ENCODE measurements around the gene TAGLN.

Gene TAGLN

GRCh38 chr11:117187428-117187798, 11.8 kb upstream of the TAGLN start:
- TF ChIP-seq L3MBTL2 (conservative IDR thresholded peaks at IDR 0.05): no peak
- ChIA-PET CTCF (no interaction called here), POLR2A (no interaction called here)
- no peak for DNase-seq (ENCODE audit: extremely low spot score)

- POLR2A ChIA-PET: no interaction called here
- no peak for DNase-seq (ENCODE audit: extremely low spot score)
- CTCF ChIA-PET: no interaction called here
- TF ChIP-seq SUZ12 (IDR thresholded peaks at IDR 0.05): no peak
- TF ChIP-seq ARNT (IDR thresholded peaks at IDR 0.05): no peak
- TF ChIP-seq BHLHE40 (IDR thresholded peaks at IDR 0.05; ENCODE audit: borderline replicate concordance): no peak
Measured at GRCh38 chr11:117187799-117188481, 11.2 kb upstream of the TAGLN start.

GRCh38 chr11:117188620-117189081, 10.5 kb upstream of the TAGLN start:
- no peak for DNase-seq (ENCODE audit: extremely low spot score)

GRCh38 chr11:117189191-117189940, 9.8 kb upstream of the TAGLN start:
- no peak for DNase-seq (ENCODE audit: extremely low spot score)
- POLR2A ChIA-PET: no interaction called here
- TF ChIP-seq FOXA1 (IDR thresholded peaks at IDR 0.05) (no peak), SP1 (IDR thresholded peaks at IDR 0.05) (no peak), ARNT (IDR thresholded peaks at IDR 0.05) (no peak), NFRKB (IDR thresholded peaks at IDR 0.05) (no peak), FOXK2 (IDR thresholded peaks at IDR 0.05) (no peak), FOXM1 (IDR thresholded peaks at IDR 0.05; ENCODE audit: borderline replicate concordance) (no peak), ELF4 (IDR thresholded peaks at IDR 0.05) (no peak), TARDBP (IDR thresholded peaks at IDR 0.05) (no peak), ZNF384 (IDR thresholded peaks at IDR 0.05) (no peak)
- CTCF ChIA-PET: no interaction called here

More at GRCh38 chr11:117188620-117189081, 10.5 kb upstream of the TAGLN start:
- CTCF ChIA-PET: no interaction called here
- no peak for TF ChIP-seq FOXA1 (IDR thresholded peaks at IDR 0.05)
- no peak for TF ChIP-seq HDGF (IDR thresholded peaks at IDR 0.05; ENCODE audit: borderline replicate concordance)
- no peak for TF ChIP-seq ELF4 (IDR thresholded peaks at IDR 0.05)
- TF ChIP-seq NFRKB (IDR thresholded peaks at IDR 0.05): no peak
- TF ChIP-seq BHLHE40 (IDR thresholded peaks at IDR 0.05; ENCODE audit: borderline replicate concordance): no peak
- no peak for TF ChIP-seq TARDBP (IDR thresholded peaks at IDR 0.05)
- no peak for TF ChIP-seq ARNT (IDR thresholded peaks at IDR 0.05)
- no peak for TF ChIP-seq PKNOX1 (IDR thresholded peaks at IDR 0.05)
- no peak for TF ChIP-seq SP1 (IDR thresholded peaks at IDR 0.05)
- no peak for TF ChIP-seq LEF1 (IDR thresholded peaks at IDR 0.05; ENCODE audit: borderline replicate concordance)
- no peak for TF ChIP-seq SUZ12 (IDR thresholded peaks at IDR 0.05)
- TF ChIP-seq ZNF384 (IDR thresholded peaks at IDR 0.05): no peak
- no peak for TF ChIP-seq FOXK2 (IDR thresholded peaks at IDR 0.05)
- TF ChIP-seq FOXM1 (IDR thresholded peaks at IDR 0.05; ENCODE audit: borderline replicate concordance): no peak
- TF ChIP-seq CTBP1 (IDR thresholded peaks at IDR 0.05; ENCODE audit: borderline replicate concordance): no peak
- TF ChIP-seq L3MBTL2 (conservative IDR thresholded peaks at IDR 0.05): no peak
- POLR2A ChIA-PET: no interaction called here

- ChIA-PET CTCF (no interaction called here), POLR2A (no interaction called here)
- DNase-seq (ENCODE audit: extremely low spot score): no peak
- TF ChIP-seq L3MBTL2 (conservative IDR thresholded peaks at IDR 0.05): no peak
Measured at GRCh38 chr11:117189941-117190544, 9.1 kb upstream of the TAGLN start.

GRCh38 chr11:117191680-117192400, 7.3 kb upstream of the TAGLN start:
- DNase-seq (ENCODE audit: extremely low spot score): no peak
- TF ChIP-seq SP1 (IDR thresholded peaks at IDR 0.05): no peak
- TF ChIP-seq FOXA1 (IDR thresholded peaks at IDR 0.05): no peak
- no peak for TF ChIP-seq ZNF384 (IDR thresholded peaks at IDR 0.05)
- TF ChIP-seq CTBP1 (IDR thresholded peaks at IDR 0.05; ENCODE audit: borderline replicate concordance): no peak
- no peak for TF ChIP-seq FOXM1 (IDR thresholded peaks at IDR 0.05; ENCODE audit: borderline replicate concordance)
- no peak for TF ChIP-seq ARNT (IDR thresholded peaks at IDR 0.05)
- no peak for TF ChIP-seq BHLHE40 (IDR thresholded peaks at IDR 0.05; ENCODE audit: borderline replicate concordance)
- no peak for TF ChIP-seq FOXK2 (IDR thresholded peaks at IDR 0.05)
- no peak for TF ChIP-seq ELF4 (IDR thresholded peaks at IDR 0.05)
- no peak for TF ChIP-seq PKNOX1 (IDR thresholded peaks at IDR 0.05)
- no peak for TF ChIP-seq SUZ12 (IDR thresholded peaks at IDR 0.05)
- TF ChIP-seq LEF1 (IDR thresholded peaks at IDR 0.05; ENCODE audit: borderline replicate concordance): no peak
- TF ChIP-seq HDGF (IDR thresholded peaks at IDR 0.05; ENCODE audit: borderline replicate concordance): no peak
- ChIA-PET CTCF (no interaction called here), POLR2A (no interaction called here)
